HG03066 (cell line): Measurements from ENCODE around the gene ARHGAP28.
"Not testable (repeated sequence)": the region's sequence is repeated elsewhere in the genome, so short reads cannot be mapped to it uniquely, and the experiment has no call there.

Source experiments
- ATAC-seq: cut with Tn5 transposase; IDR thresholded peaks from one replicate; pipeline ENCODE4 v1.9.1; 2021; ENCODE audit warnings: low read depth; ENCODE audit not compliant: unreplicated experiment

Gene ARHGAP28

DNA sequence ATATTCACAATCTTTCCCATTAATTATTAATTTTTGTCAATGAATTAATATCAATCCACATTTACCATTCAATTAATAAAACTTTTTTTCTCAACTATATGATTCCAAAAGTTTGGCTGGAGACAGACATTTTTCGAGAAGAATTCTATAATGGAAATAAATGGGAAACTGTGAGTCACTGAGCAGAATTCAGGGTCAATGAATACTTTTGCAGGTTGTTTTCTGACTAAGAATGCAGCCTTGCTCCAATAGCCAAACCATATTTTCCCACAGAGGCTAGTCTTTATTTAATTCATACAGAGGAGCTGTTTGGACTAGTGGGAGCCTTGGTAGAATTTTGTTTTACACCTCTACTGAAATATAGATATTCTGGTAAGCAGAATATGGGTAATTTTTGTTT, 82.3 kb downstream of the ARHGAP28 start:
- no peak for ATAC-seq

DNA sequence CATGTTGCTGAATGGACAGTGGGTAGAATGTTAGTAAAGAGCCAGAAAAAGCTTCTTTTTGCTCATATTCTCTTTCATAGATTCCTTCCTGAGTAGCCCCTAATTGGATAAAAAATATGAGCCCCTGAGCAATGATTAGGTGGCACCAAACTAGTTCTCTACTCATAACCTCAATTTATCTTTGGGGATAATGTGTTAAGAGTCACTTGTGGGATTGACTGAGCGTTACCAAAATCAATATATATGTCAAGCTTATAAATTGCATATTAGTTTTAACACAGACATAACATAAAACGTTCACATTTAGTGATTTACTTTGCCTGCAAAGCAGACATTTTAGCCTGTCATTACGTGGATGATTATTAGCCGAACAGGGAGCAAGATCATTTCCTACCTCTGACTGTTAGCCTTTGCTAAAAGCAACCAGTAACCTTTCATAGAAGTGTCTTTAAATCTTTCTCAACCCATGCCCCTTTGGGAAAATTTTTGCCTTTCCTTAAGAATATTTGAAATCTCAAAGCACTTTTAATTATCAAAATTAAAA, 85.4 kb downstream of the ARHGAP28 start:
- ATAC-seq: no peak

GRCh38 chr18:6816154-6816553, 86.6 kb downstream of the ARHGAP28 start:
- no peak for ATAC-seq

DNA sequence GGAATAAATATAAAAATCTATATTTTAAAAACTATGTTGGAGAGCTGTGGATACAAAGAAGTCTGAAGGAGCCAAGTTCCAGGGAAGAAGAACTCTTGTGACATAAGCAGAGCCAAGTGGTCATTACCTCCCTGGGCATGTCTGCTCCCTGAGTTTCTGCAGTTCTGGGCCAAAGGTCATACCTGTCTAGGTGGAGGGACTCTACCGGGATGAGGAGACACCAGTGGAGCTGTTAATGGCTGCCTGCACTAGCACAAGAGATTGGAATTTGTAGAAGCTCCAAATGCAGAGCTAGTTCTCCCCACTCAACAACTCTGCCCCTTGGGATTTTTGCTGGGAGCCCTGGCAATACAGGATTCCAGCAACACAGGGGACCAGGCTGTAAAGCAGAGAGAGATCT, 89.8 kb downstream of the ARHGAP28 start:
- no peak for ATAC-seq

DNA sequence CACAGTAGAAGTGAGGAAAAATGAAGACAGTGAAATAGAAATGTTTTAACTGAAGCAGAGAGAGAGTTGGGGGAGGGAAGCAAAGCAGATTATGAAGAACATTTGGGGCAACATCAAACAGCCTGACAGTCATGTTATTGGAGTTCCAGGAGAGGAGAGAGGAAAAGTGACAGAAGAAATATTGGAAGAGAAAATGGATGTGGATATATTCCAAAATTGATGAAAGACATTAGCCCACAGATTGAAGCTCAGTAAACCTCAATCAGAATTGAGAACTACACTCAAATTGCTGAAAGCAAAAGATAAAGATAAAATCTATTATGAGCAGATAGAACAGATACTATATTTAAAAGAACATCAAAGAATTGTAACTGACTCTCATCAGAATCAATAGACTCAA, 90.8 kb downstream of the ARHGAP28 start:
- no peak for ATAC-seq

GRCh38 chr18:6821356-6821755, 91.8 kb downstream of the ARHGAP28 start:
- no peak for ATAC-seq

DNA sequence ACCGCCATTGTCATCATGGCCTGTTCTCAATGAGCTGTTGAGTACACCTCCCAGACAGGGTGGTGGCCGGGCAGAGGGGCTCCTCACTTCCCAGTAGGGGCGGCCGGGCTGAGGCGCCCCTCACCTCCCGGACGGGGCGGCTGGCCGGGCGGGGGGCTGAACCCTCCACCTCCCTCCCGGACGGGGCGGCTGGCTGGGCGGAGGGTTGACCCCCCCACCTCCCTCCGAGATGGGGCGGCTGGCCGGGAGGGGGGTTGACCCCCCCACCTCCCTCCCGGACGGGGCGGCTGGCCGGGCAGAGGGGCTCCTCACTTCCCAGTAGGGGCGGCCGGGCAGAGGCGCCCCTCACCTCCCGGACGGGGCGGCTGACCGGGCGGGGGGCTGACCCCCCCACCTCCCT, 97.6 kb downstream of the ARHGAP28 start:
- ATAC-seq: not testable (repeated sequence)

DNA sequence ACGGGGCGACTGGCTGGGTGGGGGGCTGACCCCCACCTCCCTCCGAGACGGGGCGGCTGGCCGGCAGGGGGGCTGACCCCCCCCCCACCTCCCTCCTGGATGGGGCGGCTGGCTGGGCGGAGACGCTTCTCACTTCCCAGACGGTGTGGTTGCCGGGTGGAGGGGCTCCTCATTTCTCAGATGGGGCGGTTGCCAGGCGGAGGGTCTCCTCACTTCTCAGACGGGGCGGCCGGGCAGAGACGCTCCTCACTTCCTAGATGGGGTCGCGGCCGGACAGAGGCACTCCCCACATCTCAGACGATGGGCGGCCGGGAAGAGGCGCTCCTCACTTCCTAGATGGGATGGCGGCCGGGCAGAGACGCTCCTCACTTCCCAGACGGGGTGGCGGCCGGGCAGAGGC, 98.0 kb downstream of the ARHGAP28 start:
- ATAC-seq: not testable (repeated sequence)

- no peak for ATAC-seq
Observed at GRCh38 chr18:6830916-6831315, 101.4 kb downstream of the ARHGAP28 start.

DNA sequence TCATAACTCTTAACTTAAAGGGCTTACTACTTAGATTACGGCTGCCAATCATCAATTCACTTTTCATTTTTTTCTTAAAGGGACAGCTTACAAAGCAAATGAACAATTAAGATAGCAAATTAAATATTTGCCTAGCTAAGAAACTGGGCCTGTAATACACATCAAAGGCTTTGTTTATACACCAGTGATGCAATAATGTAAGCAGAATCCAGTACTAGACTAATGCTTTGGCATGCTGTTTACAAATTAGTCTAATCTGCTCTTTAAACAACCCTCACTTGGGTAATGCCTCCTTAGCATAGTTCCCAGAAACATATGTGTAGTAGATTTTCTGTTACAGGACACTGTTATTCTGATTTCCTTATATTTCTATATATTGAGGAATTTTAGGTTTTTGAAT, 105.8 kb downstream of the ARHGAP28 start:
- ATAC-seq: no peak

GRCh38 chr18:6836331-6836730, 106.8 kb downstream of the ARHGAP28 start:
- no peak for ATAC-seq

GRCh38 chr18:6837904-6838303, 108.4 kb downstream of the ARHGAP28 start:
- ATAC-seq: no peak

- no peak for ATAC-seq
Observed at GRCh38 chr18:6842081-6842480, 112.6 kb downstream of the ARHGAP28 start.

- ATAC-seq: no peak
Observed at GRCh38 chr18:6843308-6843707, 113.8 kb downstream of the ARHGAP28 start.

DNA sequence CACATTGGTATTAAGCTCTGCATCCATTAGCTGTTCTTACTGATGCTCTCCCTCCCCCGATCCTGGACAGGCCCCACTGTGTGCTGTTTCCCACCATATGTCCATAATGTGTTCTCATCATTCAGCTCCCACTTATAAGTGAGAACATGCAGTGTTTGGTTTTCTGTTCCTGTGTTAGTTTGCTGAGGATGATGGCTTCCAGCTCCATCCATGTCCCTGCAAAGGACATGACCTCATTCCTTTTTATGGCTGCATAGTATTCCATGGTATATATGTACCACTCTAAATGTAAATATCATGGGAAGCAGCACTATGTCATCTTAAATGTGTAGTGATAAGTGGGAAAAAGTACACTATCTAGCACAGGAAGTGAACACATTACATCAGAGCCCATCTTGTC, 116.0 kb downstream of the ARHGAP28 start:
- ATAC-seq: not testable (repeated sequence)

- no peak for ATAC-seq
Observed at GRCh38 chr18:6850396-6850795, 120.9 kb downstream of the ARHGAP28 start.

DNA sequence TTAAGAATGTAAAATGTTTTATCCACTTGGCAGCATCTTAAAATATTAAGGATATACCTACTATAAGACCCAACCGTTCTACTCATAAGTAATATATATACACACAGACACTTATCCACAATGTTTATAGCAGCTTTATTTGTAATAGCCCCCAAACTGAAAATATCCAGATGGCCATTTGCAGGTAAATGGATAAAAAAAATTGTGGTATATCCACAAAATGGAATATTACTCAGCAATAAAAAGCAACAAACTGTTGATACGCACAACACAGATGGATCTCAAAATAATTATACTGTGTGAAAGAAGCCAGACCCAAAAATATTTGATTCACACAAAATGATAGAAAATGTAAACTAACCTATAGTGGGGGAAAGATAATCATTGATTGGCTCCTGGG, 122.0 kb downstream of the ARHGAP28 start:
- no peak for ATAC-seq

DNA sequence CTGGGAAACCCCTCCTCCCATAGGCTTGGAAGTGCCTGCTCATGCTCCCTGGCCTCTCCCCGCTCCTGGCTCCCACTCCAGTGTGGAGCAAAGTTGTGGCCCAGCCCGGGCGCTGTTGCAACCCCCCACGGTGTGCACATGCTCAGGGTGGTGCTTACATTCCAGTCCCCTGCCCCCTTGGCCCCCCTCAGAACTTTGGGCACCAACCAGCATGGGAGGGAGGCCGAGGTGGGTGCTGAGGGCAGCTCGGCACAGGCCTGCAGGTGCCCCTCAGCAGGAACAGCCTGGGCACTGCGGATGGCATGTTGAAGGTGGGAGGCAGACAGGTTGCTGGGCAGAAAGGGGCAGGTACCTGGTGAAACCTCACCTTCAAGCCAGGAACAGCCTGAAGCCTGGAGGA, 125.3 kb downstream of the ARHGAP28 start:
- no peak for ATAC-seq

- ATAC-seq: no peak
Observed at GRCh38 chr18:6855767-6856166, 126.3 kb downstream of the ARHGAP28 start.

GRCh38 chr18:6857300-6857699, 127.8 kb downstream of the ARHGAP28 start:
- ATAC-seq: no peak

GRCh38 chr18:6859676-6860422, 130.3 kb downstream of the ARHGAP28 start:
- no peak for ATAC-seq

GRCh38 chr18:6860804-6861448, 131.4 kb downstream of the ARHGAP28 start:
- no peak for ATAC-seq
